ENCODE results near the gene DAB1.

GRCh38 chr1:57158604-57158998 is 265.3 kb downstream of the DAB1 start:
- TF ChIP-seq, protein P1, sequence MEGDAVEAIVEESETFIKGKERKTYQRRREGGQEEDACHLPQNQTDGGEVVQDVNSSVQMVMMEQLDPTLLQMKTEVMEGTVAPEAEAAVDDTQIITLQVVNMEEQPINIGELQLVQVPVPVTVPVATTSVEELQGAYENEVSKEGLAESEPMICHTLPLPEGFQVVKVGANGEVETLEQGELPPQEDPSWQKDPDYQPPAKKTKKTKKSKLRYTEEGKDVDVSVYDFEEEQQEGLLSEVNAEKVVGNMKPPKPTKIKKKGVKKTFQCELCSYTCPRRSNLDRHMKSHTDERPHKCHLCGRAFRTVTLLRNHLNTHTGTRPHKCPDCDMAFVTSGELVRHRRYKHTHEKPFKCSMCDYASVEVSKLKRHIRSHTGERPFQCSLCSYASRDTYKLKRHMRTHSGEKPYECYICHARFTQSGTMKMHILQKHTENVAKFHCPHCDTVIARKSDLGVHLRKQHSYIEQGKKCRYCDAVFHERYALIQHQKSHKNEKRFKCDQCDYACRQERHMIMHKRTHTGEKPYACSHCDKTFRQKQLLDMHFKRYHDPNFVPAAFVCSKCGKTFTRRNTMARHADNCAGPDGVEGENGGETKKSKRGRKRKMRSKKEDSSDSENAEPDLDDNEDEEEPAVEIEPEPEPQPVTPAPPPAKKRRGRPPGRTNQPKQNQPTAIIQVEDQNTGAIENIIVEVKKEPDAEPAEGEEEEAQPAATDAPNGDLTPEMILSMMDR (IDR thresholded peaks at IDR 0.05), result no peak
- no peak for TF ChIP-seq POLR2A (IDR thresholded peaks at IDR 0.05)
